RWPE1 (cell line): ENCODE data around the gene CHAF1B.

ENCODE experiments used
- CTCF ChIA-PET: fragments of 350-600 bp; sonication (Branson Sonifier 250); formaldehyde crosslinking; extraction: SDS; loops from one replicate; lab custom pipeline; 2021; lab: Yijun Ruan, JAX
- POLR2A ChIA-PET: fragments of 400-600 bp; formaldehyde crosslinking; extraction: SDS; loops from one replicate; lab custom pipeline; 2020; ENCODE audit warnings: antibody characterized with exemption; ENCODE audit not compliant: low non-redundant PET; lab: Yijun Ruan, JAX
- DNase-seq: peaks from one replicate; pipeline ENCODE4 v3.0.0; 2012; ENCODE audit warnings: low spot score
- H3K27ac ChIP-seq: fragments of 450-650 bp; 2 replicates; pipeline ENCODE4 v1.5.1; 2017
- CTCF ChIP-seq: fragments of 450-650 bp; conservative IDR thresholded peaks from 2 replicates; pipeline ENCODE4 v1.5.1; 2017; ENCODE audit warnings: low read depth, mild to moderate bottlenecking

The CHAF1B gene

GRCh38 chr21:36454093-36454531 is 68.9 kb downstream of the CHAF1B start:
- TF ChIP-seq CTCF, result no peak
- DNase-seq, result no peak
- ChIA-PET POLR2A (interaction anchor here (0.5 kb wide), 1 partner anchor 58 kb away, joined by 3 read pairs; no protein-coding TSS in a partner anchor), CTCF (no interaction called here)
- 0 out of 2 replicates have a peak overlapping the region, but pooled peaks have one; percentile 11 for H3K27ac ChIP-seq

- TF ChIP-seq CTCF, result no peak
- POLR2A ChIA-PET, result no interaction called here
Observed at GRCh38 chr21:36454706-36455105, 69.5 kb downstream of the CHAF1B start.

GRCh38 chr21:36456729-36457414 is 71.7 kb downstream of the CHAF1B start:
- ChIA-PET CTCF (no interaction called here), POLR2A (no interaction called here)
- TF ChIP-seq CTCF, result no peak
- no peak for DNase-seq
- no peak overlapping the region for H3K27ac ChIP-seq

More at GRCh38 chr21:36454706-36455105, 69.5 kb downstream of the CHAF1B start:
- CTCF ChIA-PET, result no interaction called here
- no peak overlapping the region for H3K27ac ChIP-seq
- DNase-seq, result no peak

- CTCF ChIA-PET, result interaction anchor here (0.6 kb wide), 1 partner anchor 526 kb away, joined by 3 read pairs; no protein-coding TSS in a partner anchor
- DNase-seq, result no peak
- TF ChIP-seq CTCF, result no peak
- no peak overlapping the region for H3K27ac ChIP-seq
- POLR2A ChIA-PET, result no interaction called here
Observed at GRCh38 chr21:36459098-36459497, 73.9 kb downstream of the CHAF1B start.

- H3K27ac ChIP-seq, result no peak overlapping the region
- CTCF ChIA-PET, result no interaction called here
- no peak for TF ChIP-seq CTCF
- POLR2A ChIA-PET, result no interaction called here
- no peak for DNase-seq
Observed at GRCh38 chr21:36460866-36461265, 75.7 kb downstream of the CHAF1B start.

- CTCF ChIA-PET, result no interaction called here
- peak overlapping the region; percentile 10; the same call in 1 of the 2 replicates for H3K27ac ChIP-seq
- POLR2A ChIA-PET, result no interaction called here
- DNase-seq, result no peak
- TF ChIP-seq CTCF, result no peak
Observed at GRCh38 chr21:36461277-36461917, 76.2 kb downstream of the CHAF1B start.
